ENCODE data around the gene ZNF236. TPM values are rescaled to one million over a fixed set of nuclear protein-coding genes. Genes with fewer than 3 reads are reported as not detected.

Gene ZNF236
- total and polyA plus RNA-seq, 2 donors (not counting 1 experiment from before 2014, with no cell fraction given): 8.9 to 39.5 TPM

- no CpG with 5 or more reads among the region's 5 CpGs for WGBS (ENCODE audit: insufficient coverage)
- CTCF ChIA-PET: interaction anchor here (0.6 to 13.3 kb wide), 3 partner anchors 8 to 51 kb away, joined by 3 to 287 read pairs (median 3); no protein-coding TSS in a partner anchor
Measured at GRCh38 chr18:76974386-76974785, 152.0 kb downstream of the ZNF236 start.

GRCh38 chr18:76975577-76976110, 153.3 kb downstream of the ZNF236 start:
- peaks cover 0 to 6% (median 0%) of the 10 kb centered on the region in 3 donors for H3K9me3 ChIP-seq (ENCODE audit: control extremely low read depth in 1 of 3, control insufficient read depth in 2 of 3, insufficient read depth in 1 of 3, low read length in 2 of 3)
- POLR2A ChIA-PET: interaction anchor here (0.7 to 0.9 kb wide), 2 partner anchors 10 to 196 kb away, joined by 3 to 5 read pairs; no protein-coding TSS in a partner anchor

More at GRCh38 chr18:76974386-76974785, 152.0 kb downstream of the ZNF236 start:
- Mint-ChIP-seq H3K4me3 (no peak overlapping the region), H3K27me3 (no peaks in the 10 kb centered on the region), H3K4me1 (peaks cover 44% of the 10 kb centered on the region), H3K27ac (no peak overlapping the region), H3K9me3 (ENCODE audit: insufficient read depth) (no peaks in the 10 kb centered on the region)
- no peaks in the 10 kb centered on the region for H3K79me2 ChIP-seq (ENCODE audit: control insufficient read depth, insufficient read depth, low read length)
- no peak overlapping the region for H3K27ac ChIP-seq (ENCODE audit: low read length in 2 of 2)
- intact Hi-C loops (cut with micrococcal nuclease): no loop called here
- no peak for ATAC-seq (ENCODE audit: low read depth)
- H3K4me2 ChIP-seq (replicated peaks; ENCODE audit: low read depth, low read length, poor library complexity, severe bottlenecking): no peak overlapping the region
- H3K36me3 ChIP-seq (replicated peaks in 1 of 2; ENCODE audit: control extremely low read depth in 1 of 2, control insufficient read depth in 1 of 2, extremely low read depth in 1 of 2, insufficient read depth in 2 of 2, low read length in 1 of 2): peaks cover 0 to 4% of the 10 kb centered on the region in 2 experiments
- DNase-seq: no peak
- H3K9ac ChIP-seq (ENCODE audit: low read length): no peak overlapping the region
- POLR2A ChIA-PET: interaction anchor here (0.9 kb wide), 1 partner anchor 9 kb away, joined by 3 read pairs; no protein-coding TSS in a partner anchor
- no peaks in the 10 kb centered on the region for H3K27me3 ChIP-seq (replicated peaks in 1 of 4; ENCODE audit: control extremely low read depth in 1 of 4, control insufficient read depth in 3 of 4, insufficient read depth in 4 of 4, low read length in 3 of 4)
- no peak for TF ChIP-seq EZH2 (IDR thresholded peaks at IDR 0.05; ENCODE audit: borderline replicate concordance, insufficient read depth, low read depth, low read length, poor library complexity, severe bottlenecking)
- H3K4me3 ChIP-seq (ENCODE audit: control extremely low read depth in 1 of 5, extremely low read depth in 1 of 5, insufficient read depth in 1 of 5, low read depth in 2 of 5, low read length in 4 of 5): no peak overlapping the region
- H3K4me1 ChIP-seq (ENCODE audit: control insufficient read depth in 2 of 2, insufficient read depth in 2 of 2, low read length in 2 of 2): peaks cover 32 to 34% of the 10 kb centered on the region in 2 donors
- no peak overlapping the region for H2AFZ ChIP-seq (ENCODE audit: insufficient read depth, low read depth, low read length, poor library complexity, severe bottlenecking)
- H3K9me3 ChIP-seq (ENCODE audit: control extremely low read depth in 1 of 3, control insufficient read depth in 2 of 3, insufficient read depth in 1 of 3, low read length in 2 of 3): peaks cover 0 to 6% (median 0%) of the 10 kb centered on the region in 3 donors
- no peaks in the 10 kb centered on the region for H4K20me1 ChIP-seq (ENCODE audit: control insufficient read depth, insufficient read depth, low read length, poor library complexity, severe bottlenecking)

More at GRCh38 chr18:76975577-76976110, 153.3 kb downstream of the ZNF236 start:
- Histone ChIP-seq H3K4me2 (replicated peaks; ENCODE audit: low read depth, low read length, poor library complexity, severe bottlenecking) (no peak overlapping the region), H3K4me3 (ENCODE audit: control extremely low read depth in 1 of 5, extremely low read depth in 1 of 5, insufficient read depth in 1 of 5, low read depth in 2 of 5, low read length in 4 of 5) (no peak overlapping the region), H3K27me3 (replicated peaks in 1 of 4; ENCODE audit: control extremely low read depth in 1 of 4, control insufficient read depth in 3 of 4, insufficient read depth in 4 of 4, low read length in 3 of 4) (no peaks in the 10 kb centered on the region), H3K9ac (ENCODE audit: low read length) (no peak overlapping the region), H3K79me2 (ENCODE audit: control insufficient read depth, insufficient read depth, low read length) (no peaks in the 10 kb centered on the region), H3K27ac (ENCODE audit: low read length in 2 of 2) (no peak overlapping the region), H2AFZ (ENCODE audit: insufficient read depth, low read depth, low read length, poor library complexity, severe bottlenecking) (no peak overlapping the region), H3K36me3 (replicated peaks in 1 of 2; ENCODE audit: control extremely low read depth in 1 of 2, control insufficient read depth in 1 of 2, extremely low read depth in 1 of 2, insufficient read depth in 2 of 2, low read length in 1 of 2) (peaks cover 0 to 4% of the 10 kb centered on the region in 2 experiments), H4K20me1 (ENCODE audit: control insufficient read depth, insufficient read depth, low read length, poor library complexity, severe bottlenecking) (no peaks in the 10 kb centered on the region), H3K4me1 (ENCODE audit: control insufficient read depth in 2 of 2, insufficient read depth in 2 of 2, low read length in 2 of 2) (peaks cover 44 to 46% of the 10 kb centered on the region in 2 donors)
- DNase-seq: no peak
- H3K9me3 Mint-ChIP-seq (ENCODE audit: insufficient read depth): no peaks in the 10 kb centered on the region
- TF ChIP-seq EZH2 (IDR thresholded peaks at IDR 0.05; ENCODE audit: borderline replicate concordance, insufficient read depth, low read depth, low read length, poor library complexity, severe bottlenecking) (no peak), CTCF (IDR thresholded peaks at IDR 0.05) (no peak)
- peaks cover 56% of the 10 kb centered on the region for H3K4me1 Mint-ChIP-seq
- no peaks in the 10 kb centered on the region for H3K27me3 Mint-ChIP-seq
- H3K4me3 Mint-ChIP-seq: no peak overlapping the region
- intact Hi-C loops (cut with micrococcal nuclease): no loop called here
- no peak for ATAC-seq (ENCODE audit: low read depth)
- peak overlapping the region; percentile 70 for H3K27ac Mint-ChIP-seq
- CTCF ChIA-PET: interaction anchor here (0.6 to 13.3 kb wide), 4 partner anchors 11 to 599 kb away, joined by 3 to 287 read pairs (median 6); no protein-coding TSS in a partner anchor
- 92% methylated on average over 13 of the region's 14 CpGs for WGBS (ENCODE audit: insufficient coverage)
